GM19035 (cell line): ENCODE results near the gene FAM124A.

Experiments
- ATAC-seq: cut with Tn5 transposase; IDR thresholded peaks from one replicate; pipeline ENCODE4 v1.9.1; 2021; ENCODE audit not compliant: unreplicated experiment

The FAM124A gene

DNA sequence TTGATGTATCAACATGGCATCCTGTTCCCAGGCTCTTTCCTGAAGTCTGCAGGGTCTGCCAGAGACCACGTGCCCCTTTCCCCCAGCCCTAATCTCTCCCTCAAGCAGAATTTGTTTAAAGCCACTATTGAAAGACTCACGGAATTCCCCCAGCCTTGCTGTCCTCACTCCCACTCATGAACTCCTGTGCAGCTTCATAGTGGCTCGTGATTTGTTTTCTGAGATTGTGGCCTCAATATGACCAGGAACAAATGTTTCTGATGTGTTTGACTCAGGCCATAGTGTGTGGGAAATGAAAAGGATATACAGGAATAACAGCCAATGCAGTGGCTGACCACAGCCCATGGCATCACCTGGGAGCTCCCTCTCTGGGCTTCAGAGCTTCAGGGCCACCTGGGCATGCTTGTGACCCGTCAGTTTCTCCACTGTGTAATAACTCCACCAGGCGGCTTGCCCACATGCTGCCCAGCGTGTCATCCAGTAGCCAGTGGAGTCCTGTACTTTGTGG, 109.2 kb downstream of the FAM124A start:
- ATAC-seq = peak; percentile 41

DNA sequence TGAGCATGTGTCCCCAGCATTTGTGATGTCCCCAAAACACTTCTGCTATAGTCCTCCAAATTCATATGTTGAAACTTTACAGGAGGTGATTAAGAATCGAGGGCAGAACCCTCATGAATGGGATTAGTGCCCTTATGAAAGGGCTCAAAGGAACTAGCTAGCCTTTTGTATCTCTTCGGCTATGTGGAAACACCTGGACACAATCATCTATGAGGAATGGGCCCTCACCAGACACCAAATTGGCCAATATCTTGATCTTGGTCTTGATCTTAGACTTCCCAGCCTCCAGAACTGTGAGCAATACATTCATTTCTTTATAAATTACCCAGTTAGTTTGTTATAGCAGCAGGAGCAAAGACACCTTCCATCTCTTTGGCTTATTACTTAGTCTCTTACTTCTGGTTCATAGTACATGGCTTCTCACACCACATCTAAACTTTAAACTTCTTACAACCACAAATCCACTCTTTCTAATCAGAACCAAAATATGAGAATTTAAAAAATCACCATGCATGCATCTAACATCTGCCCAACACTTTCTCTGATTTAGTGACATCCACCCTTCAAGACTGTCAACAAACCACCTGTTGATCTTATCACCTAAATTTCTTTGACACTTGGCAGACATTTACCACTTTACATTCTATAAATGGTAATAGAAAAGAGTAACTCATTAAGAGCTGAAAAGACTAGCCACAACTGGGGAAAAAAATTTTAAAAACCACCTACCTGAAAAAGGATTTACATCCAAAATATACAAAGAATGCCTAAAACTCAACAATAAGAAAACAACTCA, 110.6 kb downstream of the FAM124A start:
- no peak for ATAC-seq

DNA sequence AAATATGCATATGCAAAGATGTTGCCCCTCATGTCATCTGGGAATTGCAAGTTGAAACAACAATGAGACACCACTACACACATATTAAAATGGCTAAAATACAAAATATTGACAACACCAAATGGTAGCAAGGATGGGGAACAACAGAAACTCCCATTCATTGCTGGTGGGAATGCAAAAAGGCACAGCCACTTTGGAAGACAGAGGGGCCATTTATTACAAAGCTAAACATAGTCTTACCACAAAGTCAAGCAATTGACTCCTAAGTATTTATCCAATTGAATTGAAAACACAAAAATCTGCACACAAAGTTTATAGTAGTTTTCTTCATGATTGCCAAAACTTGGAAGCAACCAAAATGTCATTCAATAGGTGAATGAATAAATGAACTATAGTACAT, 111.2 kb downstream of the FAM124A start:
- ATAC-seq = no peak

DNA sequence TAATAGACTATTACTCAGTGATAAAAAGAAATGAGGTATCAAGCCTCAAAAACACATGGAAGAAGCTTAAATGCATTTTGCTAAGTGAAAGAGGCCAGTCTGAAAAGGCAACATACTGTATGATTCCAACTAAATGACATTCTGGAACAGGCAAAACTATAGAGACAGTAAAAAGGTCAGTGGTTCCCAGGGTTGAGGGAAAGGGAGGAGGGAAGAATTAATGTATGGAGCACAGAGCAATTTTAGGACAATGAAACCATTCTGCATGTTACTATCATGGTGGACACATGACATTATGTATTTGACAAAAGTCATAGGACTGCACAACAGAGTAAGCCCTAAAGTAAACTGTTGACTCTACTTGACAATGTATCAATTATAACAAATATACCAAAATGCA, 111.6 kb downstream of the FAM124A start:
- no peak for ATAC-seq
